Fibroblast of lung (primary cell): ENCODE measurements around the gene TMEM132C. TPM values are rescaled to one million over a fixed set of nuclear protein-coding genes. Genes with fewer than 3 reads are reported as not detected.

Experiments used
- DNase-seq, 2 donors: peaks; one replicate each; pipeline versions ENCODE4 v3.0.0 to v3.0.0-alpha.2; 2010; ENCODE audit warnings: low read depth in 2 of 2
- H2AFZ ChIP-seq: 2 replicates; pipeline ENCODE4 v1.5.1; 2012; ENCODE audit warnings: low read length, control low read depth, inconsistent platforms
- H3K27ac ChIP-seq: 2 replicates; pipeline ENCODE4 v1.5.1; 2011; ENCODE audit warnings: low read length, control low read depth; ENCODE audit not compliant: insufficient read depth
- H3K27me3 ChIP-seq: 2 replicates; pipeline ENCODE4 v1.5.1; 2011; ENCODE audit warnings: mild to moderate bottlenecking, low read length; ENCODE audit not compliant: control insufficient read depth, insufficient read depth
- H3K36me3 ChIP-seq: 2 replicates; pipeline ENCODE4 v1.5.1; 2011; ENCODE audit warnings: low read length; ENCODE audit not compliant: control insufficient read depth, insufficient read depth
- H3K4me1 ChIP-seq: 2 replicates; pipeline ENCODE4 v1.5.1; 2011; ENCODE audit warnings: low read length; ENCODE audit not compliant: control insufficient read depth, insufficient read depth; ENCODE audit errors: extremely low read depth
- H3K4me2 ChIP-seq: 2 replicates; pipeline ENCODE4 v1.5.1; 2011; ENCODE audit warnings: low read length, control low read depth; ENCODE audit not compliant: insufficient read depth; ENCODE audit errors: extremely low read depth
- H3K4me3 ChIP-seq, 4 experiments: fragments of 200-600 bp in 1 of 4; sonication (generic) in 1 of 4; replicated peaks in 1 of 4; 2 replicates each; pipeline ENCODE4 v1.5.1; 2011 to 2016; ENCODE audit warnings: low read length in 4 of 4, low read depth in 3 of 4, mild to moderate bottlenecking in 3 of 4, control low read depth in 2 of 4, inconsistent platforms in 1 of 4, mixed read lengths in 1 of 4; ENCODE audit not compliant: insufficient read depth in 1 of 4; ENCODE audit errors: control extremely low read depth in 1 of 4
- H3K79me2 ChIP-seq: 2 replicates; pipeline ENCODE4 v1.5.1; 2012; ENCODE audit warnings: mild to moderate bottlenecking, low read length, inconsistent platforms; ENCODE audit not compliant: control insufficient read depth, insufficient read depth
- H3K9ac ChIP-seq: 2 replicates; pipeline ENCODE4 v1.5.1; 2011; ENCODE audit warnings: mild to moderate bottlenecking, low read length, control low read depth; ENCODE audit not compliant: insufficient read depth
- H3K9me3 ChIP-seq: 2 replicates; pipeline ENCODE4 v1.5.1; 2012; ENCODE audit warnings: low read depth, low read length; ENCODE audit not compliant: control insufficient read depth, insufficient read depth
- H4K20me1 ChIP-seq: 2 replicates; pipeline ENCODE4 v1.5.1; 2011; ENCODE audit warnings: low read length; ENCODE audit not compliant: control insufficient read depth, insufficient read depth; ENCODE audit errors: extremely low read depth
- EZH2 ChIP-seq: IDR thresholded peaks from 2 replicates; pipeline ENCODE4 v1.5.1; 2012; ENCODE audit warnings: low read length, control low read depth, mild to moderate bottlenecking; ENCODE audit errors: missing control alignments
- polyA plus RNA-seq, 2 donors: library from polyadenylated mRNA; depleted of rRNA in 1 of 2; stranded (reverse) in 1 of 2; unstranded in 1 of 2; fragments of >200 nt; gene quantifications; 2 replicates each; pipeline ENCODE4 v1.2.1, GENCODE V29; 2011 to 2012; ENCODE audit warnings: missing spikeins in 1 of 2
- total RNA-seq: library from RNA; depleted of rRNA; stranded (reverse); fragments of >200 nt; gene quantifications from 2 replicates; pipeline ENCODE4 v1.2.1, GENCODE V29; 2014
- TF ChIP-seq, protein P1 (sequence below), 2 donors: IDR thresholded peaks in 1 of 2; conservative IDR thresholded peaks in 1 of 2; 1 replicate in 1 of 2; 2 replicates in 1 of 2; pipeline ENCODE4 v1.5.1; 2011 to 2012; ENCODE audit warnings: low read length in 2 of 2, control low read depth in 1 of 2, inconsistent platforms in 1 of 2, low read depth in 1 of 2, mild to moderate bottlenecking in 1 of 2

Gene TMEM132C
- total and polyA plus RNA-seq, 2 donors (not counting 1 experiment from before 2014, with no cell fraction given): not detected

DNA sequence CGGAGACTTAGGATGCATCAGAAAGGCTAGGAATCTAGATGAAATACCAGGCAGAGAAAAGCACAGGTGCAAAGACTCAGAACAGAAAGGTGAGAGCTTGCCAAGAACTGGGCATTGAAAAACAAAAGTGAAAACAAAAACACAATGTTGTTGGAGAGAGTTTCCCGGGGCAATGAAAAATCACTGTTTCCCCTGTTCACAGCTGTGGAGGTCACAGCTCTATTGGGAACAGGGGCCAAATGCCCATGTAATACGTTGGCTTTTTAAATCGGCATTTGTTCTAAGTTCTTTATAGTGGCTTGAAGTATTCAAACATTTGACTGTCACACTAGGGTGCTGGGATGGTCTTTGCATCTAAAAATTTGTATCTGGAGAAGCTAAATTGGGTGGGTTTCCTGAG, 448.5 kb downstream of the TMEM132C start:
- H3K27ac ChIP-seq: no peak overlapping the region
- no peaks in the 10 kb centered on the region for H3K79me2 ChIP-seq
- H3K4me3 ChIP-seq: no peak overlapping the region
- H3K9ac ChIP-seq: no peak overlapping the region
- DNase-seq: no peak
- H4K20me1 ChIP-seq: no peaks in the 10 kb centered on the region
- TF ChIP-seq EZH2: no peak
- TF ChIP-seq, protein P1, sequence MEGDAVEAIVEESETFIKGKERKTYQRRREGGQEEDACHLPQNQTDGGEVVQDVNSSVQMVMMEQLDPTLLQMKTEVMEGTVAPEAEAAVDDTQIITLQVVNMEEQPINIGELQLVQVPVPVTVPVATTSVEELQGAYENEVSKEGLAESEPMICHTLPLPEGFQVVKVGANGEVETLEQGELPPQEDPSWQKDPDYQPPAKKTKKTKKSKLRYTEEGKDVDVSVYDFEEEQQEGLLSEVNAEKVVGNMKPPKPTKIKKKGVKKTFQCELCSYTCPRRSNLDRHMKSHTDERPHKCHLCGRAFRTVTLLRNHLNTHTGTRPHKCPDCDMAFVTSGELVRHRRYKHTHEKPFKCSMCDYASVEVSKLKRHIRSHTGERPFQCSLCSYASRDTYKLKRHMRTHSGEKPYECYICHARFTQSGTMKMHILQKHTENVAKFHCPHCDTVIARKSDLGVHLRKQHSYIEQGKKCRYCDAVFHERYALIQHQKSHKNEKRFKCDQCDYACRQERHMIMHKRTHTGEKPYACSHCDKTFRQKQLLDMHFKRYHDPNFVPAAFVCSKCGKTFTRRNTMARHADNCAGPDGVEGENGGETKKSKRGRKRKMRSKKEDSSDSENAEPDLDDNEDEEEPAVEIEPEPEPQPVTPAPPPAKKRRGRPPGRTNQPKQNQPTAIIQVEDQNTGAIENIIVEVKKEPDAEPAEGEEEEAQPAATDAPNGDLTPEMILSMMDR (conservative IDR thresholded peaks at IDR 0.05 in 1 of 2, IDR thresholded peaks at IDR 0.05 in 1 of 2; ENCODE audit: low read depth in 1 of 2, low read length in 2 of 2): no peak
- H3K4me1 ChIP-seq: no peaks in the 10 kb centered on the region
- H3K27me3 ChIP-seq: no peaks in the 10 kb centered on the region
- H2AFZ ChIP-seq: no peak overlapping the region
- no peak overlapping the region for H3K4me2 ChIP-seq
- no peaks in the 10 kb centered on the region for H3K9me3 ChIP-seq
- H3K36me3 ChIP-seq: no peaks in the 10 kb centered on the region

DNA sequence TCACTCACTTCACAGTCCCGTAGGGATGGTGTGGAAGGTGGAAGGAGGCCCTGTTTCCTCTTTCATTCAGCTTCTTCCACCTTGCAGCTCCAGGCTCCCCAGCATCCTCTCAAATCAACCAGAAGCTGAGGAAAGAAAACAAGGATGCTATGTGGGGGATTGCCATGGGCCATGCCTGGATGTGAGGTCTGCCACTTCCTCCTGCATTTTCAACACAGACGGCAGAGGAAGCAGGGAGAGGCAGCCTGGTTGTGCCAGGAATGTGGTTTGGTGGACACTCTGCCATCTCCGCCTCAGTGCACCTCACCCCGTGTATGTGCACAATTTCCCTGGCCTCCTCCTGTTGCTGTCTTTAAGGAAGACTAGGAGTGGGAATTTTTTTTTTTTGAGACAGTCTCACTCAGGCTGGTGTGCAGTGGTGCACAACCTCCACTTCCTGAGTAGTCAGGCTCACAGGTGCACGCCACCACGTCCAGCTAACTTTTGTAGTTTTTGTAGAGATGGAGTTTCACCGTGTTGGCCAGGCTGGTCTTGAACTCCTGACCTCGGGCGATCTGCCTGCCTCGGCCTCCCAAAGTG, 457.6 kb downstream of the TMEM132C start:
- Histone ChIP-seq H3K79me2 (no peaks in the 10 kb centered on the region), H3K4me1 (no peaks in the 10 kb centered on the region), H3K27ac (no peak overlapping the region), H4K20me1 (no peaks in the 10 kb centered on the region), H3K9ac (no peak overlapping the region), H3K36me3 (no peaks in the 10 kb centered on the region), H3K4me2 (no peak overlapping the region), H3K4me3 (no peak overlapping the region), H2AFZ (no peak overlapping the region), H3K27me3 (no peaks in the 10 kb centered on the region), H3K9me3 (no peaks in the 10 kb centered on the region)
- no peak for DNase-seq
- no peak for TF ChIP-seq EZH2
- TF ChIP-seq, protein P1 (conservative IDR thresholded peaks at IDR 0.05 in 1 of 2, IDR thresholded peaks at IDR 0.05 in 1 of 2; ENCODE audit: low read depth in 1 of 2, low read length in 2 of 2): no peak

GRCh38 chr12:128726886-128727285, 459.9 kb downstream of the TMEM132C start:
- Histone ChIP-seq H3K4me3 (no peak overlapping the region), H3K36me3 (no peaks in the 10 kb centered on the region), H3K4me2 (no peak overlapping the region), H3K9me3 (no peaks in the 10 kb centered on the region), H3K27ac (no peak overlapping the region), H2AFZ (no peak overlapping the region), H3K79me2 (no peaks in the 10 kb centered on the region), H4K20me1 (no peaks in the 10 kb centered on the region), H3K27me3 (no peaks in the 10 kb centered on the region), H3K9ac (no peak overlapping the region), H3K4me1 (no peaks in the 10 kb centered on the region)
- no peak for TF ChIP-seq EZH2
- TF ChIP-seq, protein P1 (conservative IDR thresholded peaks at IDR 0.05 in 1 of 2, IDR thresholded peaks at IDR 0.05 in 1 of 2; ENCODE audit: low read depth in 1 of 2, low read length in 2 of 2): no peak
- no peak for DNase-seq
